GM23338 (cell line): ENCODE measurements around the gene WFS1. TPM values are rescaled to one million over a fixed set of nuclear protein-coding genes. Genes with fewer than 3 reads are reported as not detected.

Source experiments
- ATAC-seq: fragments of 200-7000 bp; cut with Tn5 transposase; 3 replicates; pipeline ENCODE4 v1.9.1; 2020
- DNase-seq: peaks from one replicate; pipeline ENCODE4 v3.0.0-alpha.2; 2015; ENCODE audit warnings: low spot score
- H2AFZ ChIP-seq: fragments of 200-600 bp; sonication (generic); 2 replicates; pipeline ENCODE4 v1.8.0; 2016; ENCODE audit warnings: antibody characterized with exemption, mild to moderate bottlenecking, moderate library complexity
- H3F3A ChIP-seq: fragments of 200-600 bp; sonication (generic); replicated peaks from 2 replicates; pipeline ENCODE4 v1.8.0; 2017; ENCODE audit warnings: antibody characterized with exemption, mixed run types, low read depth
- H3K27ac ChIP-seq: fragments of 200-600 bp; sonication (generic); 2 replicates; pipeline ENCODE4 v1.6.1; 2016; ENCODE audit warnings: low read depth
- H3K27me3 ChIP-seq: fragments of 200-600 bp; sonication (generic); 2 replicates; pipeline ENCODE4 v1.8.0; 2016; ENCODE audit warnings: mild to moderate bottlenecking, mixed run types, moderate library complexity; ENCODE audit not compliant: insufficient read depth
- H3K36me3 ChIP-seq: fragments of 200-600 bp; sonication (generic); 2 replicates; pipeline ENCODE4 v1.8.0; 2016; ENCODE audit warnings: mild to moderate bottlenecking; ENCODE audit not compliant: insufficient read depth
- H3K4me1 ChIP-seq: fragments of 200-600 bp; sonication (generic); 2 replicates; pipeline ENCODE4 v1.8.0; 2016; ENCODE audit warnings: mild to moderate bottlenecking, moderate library complexity; ENCODE audit not compliant: insufficient read depth
- H3K4me2 ChIP-seq: fragments of 200-600 bp; sonication (generic); 2 replicates; pipeline ENCODE4 v1.7.1; 2017; ENCODE audit warnings: mixed run types
- H3K4me3 ChIP-seq: fragments of 200-600 bp; sonication (generic); 2 replicates; pipeline ENCODE4 v1.6.1; 2016; ENCODE audit warnings: mixed run types
- H3K79me2 ChIP-seq: fragments of 200-600 bp; sonication (generic); replicated peaks from 2 replicates; pipeline ENCODE4 v1.8.0; 2017; ENCODE audit warnings: mild to moderate bottlenecking; ENCODE audit not compliant: insufficient read depth
- H3K9me2 ChIP-seq: fragments of 200-600 bp; sonication (generic); 2 replicates; pipeline ENCODE4 v1.8.0; 2017; ENCODE audit not compliant: insufficient read depth
- H4K20me1 ChIP-seq: fragments of 200-600 bp; sonication (generic); replicated peaks from 2 replicates; pipeline ENCODE4 v1.8.0; 2017; ENCODE audit warnings: mild to moderate bottlenecking; ENCODE audit not compliant: insufficient read depth
- H3K27ac Mint-ChIP-seq: 2 replicates; pipeline ENCODE4 v1.8.0; 2020; ENCODE audit warnings: inconsistent platforms, mild to moderate bottlenecking, moderate library complexity, mixed read lengths
- H3K27me3 Mint-ChIP-seq: 3 replicates; pipeline ENCODE4 v1.8.0; 2022; ENCODE audit warnings: low read depth, mild to moderate bottlenecking, moderate library complexity, mixed read lengths, inconsistent platforms; ENCODE audit not compliant: insufficient read depth, poor library complexity
- H3K36me3 Mint-ChIP-seq: 3 replicates; pipeline ENCODE4 v1.8.0; 2021; ENCODE audit warnings: low read depth, mild to moderate bottlenecking, inconsistent platforms, moderate library complexity, mixed read lengths
- H3K4me1 Mint-ChIP-seq: 3 replicates; pipeline ENCODE4 v1.8.0; 2020; ENCODE audit warnings: mild to moderate bottlenecking, inconsistent platforms, mixed read lengths
- H3K4me3 Mint-ChIP-seq: 3 replicates; pipeline ENCODE4 v1.8.0; 2021; ENCODE audit warnings: moderate library complexity, mild to moderate bottlenecking, inconsistent platforms, mixed read lengths
- H3K9me3 Mint-ChIP-seq: 3 replicates; pipeline ENCODE4 v1.8.0; 2020; ENCODE audit warnings: moderate library complexity, mild to moderate bottlenecking, inconsistent platforms, mixed read lengths
- CTCF ChIP-seq, 2 experiments: fragments of 200-600 bp in 1 of 2; sonication (generic) in 1 of 2; conservative IDR thresholded peaks; 2 replicates each; pipeline versions ENCODE4 v1.5.1 to v1.6.1; 2016 to 2017; ENCODE audit warnings: antibody characterized with exemption in 2 of 2, low read depth in 2 of 2, mild to moderate bottlenecking in 2 of 2, moderate library complexity in 1 of 2
- ETS1 ChIP-seq: IDR thresholded peaks from 2 replicates; pipeline ENCODE4 v1.6.1; 2016; ENCODE audit warnings: antibody characterized with exemption
- EZH2phosphoT487 ChIP-seq: fragments of 200-600 bp; sonication (generic); IDR thresholded peaks from one replicate; pipeline ENCODE4 v1.8.1; 2018; ENCODE audit warnings: antibody characterized with exemption; ENCODE audit not compliant: unreplicated experiment
- JUNB ChIP-seq: IDR thresholded peaks from one replicate; pipeline ENCODE4 v1.6.1; 2016; ENCODE audit warnings: antibody characterized with exemption; ENCODE audit not compliant: unreplicated experiment
- NANOG ChIP-seq: IDR thresholded peaks from 2 replicates; pipeline ENCODE4 v1.6.1; 2016; ENCODE audit warnings: antibody characterized with exemption, borderline replicate concordance
- POLR2AphosphoS5 ChIP-seq: IDR thresholded peaks from 2 replicates; pipeline ENCODE4 v1.6.1; 2016; ENCODE audit warnings: antibody characterized with exemption, low read depth
- REST ChIP-seq: IDR thresholded peaks from one replicate; pipeline ENCODE4 v1.6.1; 2018; ENCODE audit warnings: antibody characterized with exemption; ENCODE audit not compliant: unreplicated experiment
- ZNF114 ChIP-seq: fragments of 250-450 bp; sonication (Bioruptor Pico); IDR thresholded peaks from 2 replicates; pipeline ENCODE4 v1.5.0; 2020; ENCODE audit warnings: mild to moderate bottlenecking, moderate library complexity
- ZNF331 ChIP-seq: fragments of 250-450 bp; sonication (Bioruptor Pico); IDR thresholded peaks from 2 replicates; pipeline ENCODE4 v1.5.0; 2020; ENCODE audit warnings: low read depth, mild to moderate bottlenecking, moderate library complexity
- ZNF462 ChIP-seq: fragments of 250-450 bp; sonication (Bioruptor Pico); IDR thresholded peaks from 2 replicates; pipeline ENCODE4 v1.5.0; 2020; ENCODE audit warnings: mild to moderate bottlenecking, moderate library complexity
- polyA plus RNA-seq: library from polyadenylated mRNA; unstranded; fragments of >200 nt; fragmentation: Nextera tagmentation; extraction: Ambion mirVana; gene quantifications from 2 replicates; pipeline ENCODE4 v1.2.1, GENCODE V29; 2016
- total RNA-seq: library from RNA; depleted of rRNA; stranded (reverse); fragments of >200 nt; shearing (Covaris generic); gene quantifications from 2 replicates; pipeline ENCODE4 v1.2.3, GENCODE V29; 2014

The WFS1 gene
- total and polyA plus RNA-seq, 2 experiments from 2014 or later: 24.7 to 45.4 TPM

GRCh38 chr4:6318206-6318605 is 48.6 kb downstream of the WFS1 start (continued):
- TF ChIP-seq POLR2AphosphoS5: no peak
- TF ChIP-seq REST: no peak
- no peak for TF ChIP-seq ZNF114 (CRISPR knock-in tag)
- TF ChIP-seq JUNB: no peak
- TF ChIP-seq NANOG: no peak
- no peak for TF ChIP-seq ETS1

- no peaks in the 10 kb centered on the region for H3K4me1 ChIP-seq
- Mint-ChIP-seq H3K4me1 (peaks cover 3% of the 10 kb centered on the region; the same call in 2 of the 3 replicates), H3K27me3 (peaks cover 14% of the 10 kb centered on the region), H3K4me3 (no peak overlapping the region), H3K9me3 (peaks cover 3% of the 10 kb centered on the region; the same call in 2 of the 3 replicates), H3K36me3 (no peaks in the 10 kb centered on the region), H3K27ac (no peak overlapping the region)
- no peaks in the 10 kb centered on the region for H3K79me2 ChIP-seq
- no peaks in the 10 kb centered on the region for H3K36me3 ChIP-seq
- no peak overlapping the region for H3K4me2 ChIP-seq
- H4K20me1 ChIP-seq: no peaks in the 10 kb centered on the region
- H3K27ac ChIP-seq: no peak overlapping the region
- H3K9me2 ChIP-seq: no peaks in the 10 kb centered on the region
- DNase-seq (no peak), ATAC-seq (no peak)
- H3F3A ChIP-seq: no peaks in the 10 kb centered on the region
- no peak overlapping the region for H2AFZ ChIP-seq
- no peaks in the 10 kb centered on the region for H3K27me3 ChIP-seq
- H3K4me3 ChIP-seq: no peak overlapping the region
- TF ChIP-seq ZNF331 (CRISPR knock-in tag): no peak
- TF ChIP-seq ETS1: no peak
- no peak for TF ChIP-seq EZH2phosphoT487
- no peak for TF ChIP-seq NANOG
- TF ChIP-seq POLR2AphosphoS5: no peak
- no peak for TF ChIP-seq ZNF114 (CRISPR knock-in tag)
- TF ChIP-seq JUNB: no peak
- TF ChIP-seq CTCF (conservative IDR thresholded peaks at IDR 0.05; ENCODE audit: low read depth in 2 of 2): no peak
- TF ChIP-seq ZNF462: no peak
Measured at GRCh38 chr4:6319530-6320150, 50.0 kb downstream of the WFS1 start.
